Measurements from ENCODE around the gene CABS1. TPM values are rescaled to one million over a fixed set of nuclear protein-coding genes. Genes with fewer than 3 reads are reported as not detected.

The CABS1 gene
- total RNA-seq, result not detected
- long read RNA-seq, result 0 reads

DNA sequence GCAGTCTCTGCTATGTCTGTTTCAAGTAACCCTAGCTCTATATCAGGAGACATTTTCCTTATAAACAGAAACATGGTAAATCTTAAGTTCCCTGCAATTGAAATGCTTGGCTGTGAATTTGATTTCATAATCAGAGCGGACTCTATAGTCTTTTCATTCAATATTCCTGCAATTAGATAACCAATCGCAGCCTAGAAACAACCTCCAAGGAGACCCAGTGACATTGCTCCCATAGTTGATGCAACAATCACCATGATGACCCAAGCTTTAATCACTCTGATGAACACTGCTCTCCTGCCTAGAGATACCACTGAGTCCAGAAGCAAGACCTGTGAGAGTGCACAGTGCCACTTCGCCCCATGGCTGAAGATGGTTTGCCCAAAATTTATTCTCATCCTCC is at the start of gene CABS1:
TSS of gene CABS1 (plus strand) at position 301 of the 400 bp plus-strand sequence. CDS start at position 360, 59 bp downstream.
- ATAC-seq (no peak), DNase-seq (no peak)
- intact Hi-C loops (cut with DNase I), result no loop called here

- intact Hi-C loops (cut with DNase I), result no loop called here
- ATAC-seq (no peak), DNase-seq (no peak)
Measured at GRCh38 chr4:70288651-70289050, 46.1 kb upstream of the CABS1 start.

GRCh38 chr4:70291341-70291740 is 43.4 kb upstream of the CABS1 start:
- no peak for DNase-seq
- intact Hi-C loops (cut with DNase I), result no loop called here
- ATAC-seq, result no peak

- intact Hi-C loops (cut with DNase I), result no loop called here
- DNase-seq (no peak), ATAC-seq (no peak)
Measured at GRCh38 chr4:70297576-70297975, 37.2 kb upstream of the CABS1 start.

GRCh38 chr4:70298051-70298450 is 36.7 kb upstream of the CABS1 start:
- no peak for ATAC-seq
- intact Hi-C loops (cut with DNase I), result no loop called here
- DNase-seq, result no peak

DNA sequence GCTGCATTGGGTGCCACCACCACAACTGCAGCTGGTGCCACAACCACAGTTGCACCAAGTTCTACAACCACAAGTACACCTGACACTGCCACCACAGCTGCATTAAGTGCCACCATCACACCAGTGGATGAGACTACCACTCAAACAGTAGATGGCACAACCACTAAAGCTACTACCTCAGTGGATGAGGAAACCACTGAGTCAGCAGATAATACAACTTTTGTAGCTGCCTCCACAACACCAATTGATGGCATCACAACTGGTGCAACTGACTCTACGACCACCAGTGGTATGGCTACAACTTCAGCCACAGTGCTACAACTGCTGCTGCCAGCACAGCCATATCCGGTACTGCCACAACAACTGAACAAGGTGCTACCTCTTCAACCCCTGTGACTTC is 35.1 kb upstream of the CABS1 start:
- intact Hi-C loops (cut with DNase I), result no loop called here
- DNase-seq (no peak), ATAC-seq (no peak)

DNA sequence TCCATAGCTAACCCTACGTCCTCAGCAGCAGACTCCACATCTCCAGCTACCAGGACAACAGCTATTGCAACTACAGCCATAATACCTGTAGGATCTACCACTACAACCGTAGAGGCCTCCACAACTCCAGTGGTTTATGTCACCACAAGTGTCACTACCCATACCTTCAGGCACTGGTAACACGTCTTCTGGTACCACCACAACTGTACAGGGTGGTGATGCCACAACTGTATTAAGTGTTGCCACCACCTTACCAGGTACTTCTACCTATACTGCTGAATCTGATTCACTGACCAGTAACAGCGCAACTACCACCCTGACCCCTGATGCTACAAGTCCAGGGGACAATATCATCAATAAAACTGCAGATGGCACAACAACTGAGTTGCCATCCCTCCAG is 34.6 kb upstream of the CABS1 start:
- intact Hi-C loops (cut with DNase I), result no loop called here
- DNase-seq (no peak), ATAC-seq (no peak)

DNA sequence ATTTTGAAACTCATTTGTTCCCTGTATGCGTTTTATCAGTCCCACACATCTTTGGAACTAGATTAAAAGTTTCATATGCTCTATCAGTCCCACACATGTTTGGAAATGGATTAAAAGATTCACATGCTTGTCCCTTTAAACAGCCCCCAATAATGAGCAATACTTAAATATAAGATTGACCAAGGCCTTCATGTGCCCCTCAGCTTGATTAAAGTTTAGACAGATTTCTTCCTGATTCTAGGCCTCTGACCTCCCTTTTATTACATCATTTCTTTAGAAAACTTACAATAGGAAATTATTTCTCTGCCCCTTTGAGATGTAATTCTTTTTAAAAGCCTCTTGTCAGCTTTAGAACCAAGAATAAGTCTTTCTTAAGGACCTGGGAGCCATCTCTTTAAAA is 31.7 kb upstream of the CABS1 start:
- no peak for DNase-seq
- ATAC-seq, result no peak

GRCh38 chr4:70305601-70306000 is 29.2 kb upstream of the CABS1 start:
- no peak for ATAC-seq
- no peak for DNase-seq
- intact Hi-C loops (cut with DNase I), result no loop called here

More for the DNA sequence above, 31.7 kb upstream of the CABS1 start:
- intact Hi-C loops (cut with DNase I), result no loop called here

GRCh38 chr4:70306076-70306475 is 28.7 kb upstream of the CABS1 start:
- no peak for DNase-seq
- ATAC-seq, result no peak
- intact Hi-C loops (cut with DNase I), result no loop called here

GRCh38 chr4:70313736-70314135 is 21.0 kb upstream of the CABS1 start:
- intact Hi-C loops (cut with DNase I), result no loop called here
- DNase-seq (no peak), ATAC-seq (no peak)

DNA sequence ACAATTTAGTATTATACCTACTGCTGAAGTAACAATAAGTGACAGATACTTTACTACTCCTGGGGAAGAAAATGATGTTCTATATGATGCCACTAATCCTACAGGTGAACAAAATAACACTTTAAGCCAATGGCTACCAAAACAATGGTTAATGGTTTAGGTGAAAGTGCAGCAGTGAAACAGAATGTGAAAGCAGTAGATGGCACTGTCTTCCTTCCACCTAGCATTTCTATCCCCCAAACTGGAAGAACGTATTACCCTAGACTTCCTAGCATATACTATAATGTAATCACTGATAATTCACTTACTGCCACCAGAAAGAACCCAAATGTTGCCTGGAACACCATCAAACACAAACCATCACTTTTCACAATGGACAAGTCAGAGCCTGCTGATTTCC is 18.9 kb upstream of the CABS1 start:
- no peak for ATAC-seq
- no peak for DNase-seq
- intact Hi-C loops (cut with DNase I), result no loop called here

GRCh38 chr4:70326052-70326451 is 8.7 kb upstream of the CABS1 start:
- intact Hi-C loops (cut with DNase I), result no loop called here
- ATAC-seq (no peak), DNase-seq (no peak)

GRCh38 chr4:70336043-70336442 is 1.3 kb downstream of the CABS1 start:
- intact Hi-C loops (cut with DNase I), result no loop called here
- no peak for DNase-seq
- ATAC-seq, result no peak

DNA sequence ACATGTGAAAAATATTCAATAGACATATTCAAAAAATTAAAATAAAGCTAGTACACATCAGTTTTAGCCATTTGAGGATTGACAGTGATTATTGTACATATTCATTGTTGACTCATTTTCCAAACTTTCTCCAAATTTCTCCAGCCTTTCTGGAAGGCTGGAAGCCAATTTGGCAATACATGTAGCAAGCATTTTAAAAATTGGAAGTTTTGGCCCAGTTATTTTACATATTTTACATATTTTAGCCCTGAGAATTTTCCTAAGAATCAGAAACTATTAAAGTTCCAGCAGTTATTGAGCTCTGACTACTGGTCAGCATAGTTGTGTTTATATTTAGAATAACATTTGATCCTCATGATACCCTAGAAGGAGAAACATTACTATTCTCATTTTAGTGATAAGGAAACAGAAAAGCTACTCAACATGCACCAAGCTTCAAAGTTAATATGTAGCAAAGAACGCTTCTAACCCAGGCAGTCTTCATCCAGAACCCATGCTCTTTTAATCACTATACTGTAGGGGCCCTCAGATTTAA is 3.2 kb downstream of the CABS1 start:
- intact Hi-C loops (cut with DNase I), result no loop called here
- ATAC-seq (no peak), DNase-seq (no peak)

DNA sequence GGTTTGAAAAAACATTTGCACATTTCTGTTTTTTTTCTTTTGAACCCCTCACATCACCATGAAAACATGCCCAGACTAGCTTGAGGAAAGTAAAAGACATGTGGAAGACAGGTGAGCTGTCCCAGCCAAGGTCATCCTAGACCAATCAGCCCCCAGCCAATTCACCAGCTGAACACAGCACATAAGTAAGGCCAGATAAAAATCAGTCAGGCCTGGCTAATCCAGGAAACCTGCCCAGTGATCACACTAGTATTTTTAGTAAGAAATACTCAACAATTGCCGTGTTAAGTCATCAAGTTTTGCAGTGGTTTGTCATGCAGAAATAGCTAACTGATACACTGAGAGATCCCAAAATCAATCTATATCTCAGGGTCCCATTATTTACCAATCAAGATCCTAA is 21.4 kb downstream of the CABS1 start:
- intact Hi-C loops (cut with DNase I), result no loop called here
- no peak for DNase-seq
- no peak for ATAC-seq

- DNase-seq, result no peak
- intact Hi-C loops (cut with DNase I), result no loop called here
- no peak for ATAC-seq
Measured at GRCh38 chr4:70359115-70359661, 24.4 kb downstream of the CABS1 start.

DNA sequence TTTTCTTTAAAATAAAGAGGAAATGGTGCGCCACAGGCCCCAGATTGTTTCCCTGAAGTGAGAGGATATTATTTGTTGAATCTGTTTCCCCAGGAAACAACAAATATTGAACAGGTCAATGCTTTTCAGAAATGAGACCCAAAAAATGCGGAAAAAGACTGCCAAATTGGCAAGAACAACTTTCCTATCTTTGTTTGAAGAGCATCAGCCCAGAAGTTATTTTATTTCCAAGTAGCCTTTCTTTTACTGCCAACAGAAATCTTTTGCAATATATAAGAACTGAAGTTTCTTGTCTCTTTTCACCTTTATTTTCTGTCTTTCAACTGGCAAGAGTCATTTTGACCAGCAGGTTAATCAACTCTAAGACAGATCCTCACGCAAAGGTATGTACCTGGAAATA is 25.7 kb downstream of the CABS1 start, which contains the start of gene SMR3A:
TSS of gene SMR3A (plus strand) at position 301 of the 400 bp plus-strand sequence. CDS start 1,356 bp downstream, outside the sequence.
- intact Hi-C loops (cut with DNase I), result no loop called here
- DNase-seq (no peak), ATAC-seq (no peak)

DNA sequence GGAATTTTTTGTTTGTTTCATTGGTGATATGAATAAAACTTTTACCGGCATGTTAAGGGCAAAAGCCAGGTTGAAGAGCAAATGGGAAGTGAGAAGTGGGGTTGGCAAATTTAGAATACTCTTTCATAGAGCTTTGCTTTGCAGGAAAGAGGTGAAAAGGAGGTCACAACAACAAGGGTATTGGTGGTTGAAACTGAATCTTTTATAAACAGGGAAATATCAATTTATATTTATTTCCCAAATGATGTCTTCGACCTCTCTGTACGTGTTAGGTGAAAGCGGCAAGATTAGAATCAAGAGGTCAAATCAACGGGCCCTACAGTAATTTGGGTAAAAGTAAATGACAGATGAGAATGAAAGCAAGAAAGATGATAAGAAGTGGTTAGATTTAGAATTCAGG is 29.2 kb downstream of the CABS1 start:
- ATAC-seq, result no peak
- intact Hi-C loops (cut with DNase I), result no loop called here
- DNase-seq, result no peak

DNA sequence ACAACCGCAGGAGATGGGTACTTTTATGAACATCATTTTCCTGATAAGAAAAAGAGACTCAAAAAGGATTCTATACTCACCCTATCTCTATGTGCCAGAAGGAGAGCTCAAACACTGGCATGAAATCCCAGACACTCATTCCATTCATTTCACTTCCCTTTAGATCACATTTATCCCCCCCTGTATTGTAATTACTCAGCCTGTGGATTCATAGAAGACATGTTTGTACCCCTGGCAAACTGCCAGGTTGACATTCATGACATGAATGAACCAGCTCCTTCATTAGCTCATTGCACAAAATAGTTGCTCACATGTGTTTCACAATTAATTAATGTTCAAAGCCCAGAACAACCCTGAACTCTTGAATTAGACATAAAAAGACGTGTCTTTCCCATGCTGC is 30.7 kb downstream of the CABS1 start:
- no peak for DNase-seq
- intact Hi-C loops (cut with DNase I), result no loop called here
- no peak for ATAC-seq

- ATAC-seq, result no peak
Measured at GRCh38 chr4:70367813-70368212, 33.0 kb downstream of the CABS1 start.

GRCh38 chr4:70371987-70372386 is 37.2 kb downstream of the CABS1 start:
- ATAC-seq, result no peak
- intact Hi-C loops (cut with DNase I), result no loop called here
- no peak for DNase-seq

More at GRCh38 chr4:70367813-70368212, 33.0 kb downstream of the CABS1 start:
- DNase-seq, result no peak
- intact Hi-C loops (cut with DNase I), result no loop called here
